Stimulated activated naive CD8-positive, alpha-beta T cell treated with anti-CD3 and anti-CD28 coated beads, Interleukin-15, amount 100 ng/mL, for 72 hours (primary cell): ENCODE results near the gene HTR2C.
"Not testable (repeated sequence)": the region's sequence is repeated elsewhere in the genome, so short reads cannot be mapped to it uniquely, and the experiment has no call there.

Experiments
- ATAC-seq: fragments of 150-1000 bp; cut with Tn5 transposase; 2 replicates; pipeline ENCODE4 v1.10.0; 2021; ENCODE audit warnings: mild to moderate bottlenecking, moderate library complexity
- DNase-seq, 2 donors: peaks; one replicate each; pipeline ENCODE4 v3.0.0; 2021 to 2022
- H3K27ac Mint-ChIP-seq, 2 donors: one replicate each; pipeline ENCODE4 v1.8.0; 2022; ENCODE audit warnings: mild to moderate bottlenecking in 2 of 2, mixed read lengths in 2 of 2, moderate library complexity in 2 of 2
- H3K27me3 Mint-ChIP-seq: one replicate; pipeline ENCODE4 v1.8.0; 2022; ENCODE audit warnings: mixed read lengths
- H3K4me1 Mint-ChIP-seq: one replicate; pipeline ENCODE4 v1.8.0; 2022; ENCODE audit warnings: mild to moderate bottlenecking, mixed read lengths
- H3K4me3 Mint-ChIP-seq, 2 donors: one replicate each; pipeline ENCODE4 v1.8.0; 2022; ENCODE audit warnings: mild to moderate bottlenecking in 2 of 2, mixed read lengths in 2 of 2, moderate library complexity in 1 of 2
- H3K9me3 Mint-ChIP-seq, 2 donors: one replicate each; pipeline ENCODE4 v1.8.0; 2022; ENCODE audit warnings: mixed read lengths in 2 of 2

The HTR2C gene

GRCh38 chrX:114583646-114584374 is at the start of gene HTR2C:
TSS of gene HTR2C (plus strand) at chrX:114584086. CDS start at chrX:114726937, 142,851 bp downstream.
- no peak within 1 kb of the TSS for H3K4me3 Mint-ChIP-seq
- no peaks in the 10 kb centered on the region for H3K4me1 Mint-ChIP-seq
- peaks cover 0 to 7% of the 10 kb centered on the region in 2 donors for H3K9me3 Mint-ChIP-seq
- DNase-seq = no peak
- no peak for ATAC-seq
- no peak within 1 kb of the TSS for H3K27ac Mint-ChIP-seq
- peaks cover 35% of the 10 kb centered on the region for H3K27me3 Mint-ChIP-seq

GRCh38 chrX:114580336-114580735 is 3.5 kb upstream of the HTR2C start:
- no peak overlapping the region for H3K4me3 Mint-ChIP-seq
- H3K27me3 Mint-ChIP-seq = peaks cover 35% of the 10 kb centered on the region
- no peak overlapping the region for H3K27ac Mint-ChIP-seq
- no peaks in the 10 kb centered on the region for H3K4me1 Mint-ChIP-seq
- DNase-seq = no peak
- H3K9me3 Mint-ChIP-seq = peaks cover 0 to 7% of the 10 kb centered on the region in 2 donors
- ATAC-seq = no peak

- no peak for DNase-seq
- peaks cover 35% of the 10 kb centered on the region for H3K27me3 Mint-ChIP-seq
- H3K4me3 Mint-ChIP-seq = no peak overlapping the region
- H3K27ac Mint-ChIP-seq = no peak overlapping the region
- peaks cover 0 to 7% of the 10 kb centered on the region in 2 donors for H3K9me3 Mint-ChIP-seq
- no peaks in the 10 kb centered on the region for H3K4me1 Mint-ChIP-seq
- ATAC-seq = no peak
Measured at GRCh38 chrX:114581528-114582263, 2.2 kb upstream of the HTR2C start.

GRCh38 chrX:114582264-114582632 is 1.6 kb upstream of the HTR2C start:
- Mint-ChIP-seq H3K4me3 (no peak overlapping the region), H3K27ac (no peak overlapping the region), H3K9me3 (peaks cover 0 to 7% of the 10 kb centered on the region in 2 donors), H3K4me1 (no peaks in the 10 kb centered on the region), H3K27me3 (peaks cover 35% of the 10 kb centered on the region)
- DNase-seq (no peak), ATAC-seq (no peak)

- H3K4me3 Mint-ChIP-seq = no peak overlapping the region
- ATAC-seq (no peak), DNase-seq (no peak)
- no peak overlapping the region for H3K27ac Mint-ChIP-seq
- peaks cover 35% of the 10 kb centered on the region for H3K27me3 Mint-ChIP-seq
- no peaks in the 10 kb centered on the region for H3K4me1 Mint-ChIP-seq
- H3K9me3 Mint-ChIP-seq = peaks cover 0 to 7% of the 10 kb centered on the region in 2 donors
Measured at GRCh38 chrX:114582698-114583395, 1.0 kb upstream of the HTR2C start.

- Mint-ChIP-seq H3K27ac (no peak overlapping the region), H3K27me3 (peaks cover 35% of the 10 kb centered on the region), H3K9me3 (peaks cover 0 to 7% of the 10 kb centered on the region in 2 donors), H3K4me1 (no peaks in the 10 kb centered on the region), H3K4me3 (no peak overlapping the region)
- DNase-seq (no peak), ATAC-seq (no peak)
Measured at GRCh38 chrX:114584375-114584943, 573 bp downstream of the HTR2C start.

- DNase-seq (no peak), ATAC-seq (no peak)
- peaks cover 35% of the 10 kb centered on the region for H3K27me3 Mint-ChIP-seq
- H3K4me1 Mint-ChIP-seq = no peaks in the 10 kb centered on the region
- no peak overlapping the region for H3K27ac Mint-ChIP-seq
- no peak overlapping the region for H3K4me3 Mint-ChIP-seq
- peaks cover 0 to 7% of the 10 kb centered on the region in 2 donors for H3K9me3 Mint-ChIP-seq
Measured at GRCh38 chrX:114584983-114585842, 1.3 kb downstream of the HTR2C start.

GRCh38 chrX:114591121-114591520 is 7.2 kb downstream of the HTR2C start:
- H3K9me3 Mint-ChIP-seq = no peaks in the 10 kb centered on the region
- DNase-seq (no peak), ATAC-seq (no peak)
- no peak overlapping the region for H3K27ac Mint-ChIP-seq
- no peak overlapping the region for H3K4me3 Mint-ChIP-seq
- H3K27me3 Mint-ChIP-seq = no peaks in the 10 kb centered on the region
- no peaks in the 10 kb centered on the region for H3K4me1 Mint-ChIP-seq

GRCh38 chrX:114599305-114599704 is 15.4 kb downstream of the HTR2C start:
- no peaks in the 10 kb centered on the region for H3K4me1 Mint-ChIP-seq
- ATAC-seq (no peak), DNase-seq (no peak)
- H3K9me3 Mint-ChIP-seq = no peaks in the 10 kb centered on the region
- H3K27ac Mint-ChIP-seq = no peak overlapping the region
- H3K4me3 Mint-ChIP-seq = no peak overlapping the region
- no peaks in the 10 kb centered on the region for H3K27me3 Mint-ChIP-seq

GRCh38 chrX:114599911-114600310 is 16.0 kb downstream of the HTR2C start:
- no peaks in the 10 kb centered on the region for H3K9me3 Mint-ChIP-seq
- H3K27ac Mint-ChIP-seq = no peak overlapping the region
- no peak for DNase-seq

GRCh38 chrX:114606619-114607018 is 22.7 kb downstream of the HTR2C start:
- not testable (repeated sequence) for H3K4me1 Mint-ChIP-seq, ATAC-seq, H3K27me3 Mint-ChIP-seq, H3K9me3 Mint-ChIP-seq, H3K27ac Mint-ChIP-seq, DNase-seq, H3K4me3 Mint-ChIP-seq

More at GRCh38 chrX:114599911-114600310, 16.0 kb downstream of the HTR2C start:
- H3K4me3 Mint-ChIP-seq = no peak overlapping the region
- no peaks in the 10 kb centered on the region for H3K27me3 Mint-ChIP-seq
- no peaks in the 10 kb centered on the region for H3K4me1 Mint-ChIP-seq
- no peak for ATAC-seq

- H3K9me3 Mint-ChIP-seq = no peaks in the 10 kb centered on the region
- H3K4me3 Mint-ChIP-seq = no peak overlapping the region
- no peaks in the 10 kb centered on the region for H3K4me1 Mint-ChIP-seq
- H3K27me3 Mint-ChIP-seq = no peaks in the 10 kb centered on the region
- peak in 1 of 2 donors; percentile 1 for DNase-seq
- ATAC-seq = no peak
- no peak overlapping the region for H3K27ac Mint-ChIP-seq
Measured at GRCh38 chrX:114611018-114611619, 27.2 kb downstream of the HTR2C start.

- H3K4me1 Mint-ChIP-seq = no peaks in the 10 kb centered on the region
- no peaks in the 10 kb centered on the region for H3K9me3 Mint-ChIP-seq
- H3K4me3 Mint-ChIP-seq = no peak overlapping the region
- ATAC-seq = no peak
- no peaks in the 10 kb centered on the region for H3K27me3 Mint-ChIP-seq
- no peak for DNase-seq
- H3K27ac Mint-ChIP-seq = no peak overlapping the region
Measured at GRCh38 chrX:114615765-114616164, 31.9 kb downstream of the HTR2C start.

- H3K27me3 Mint-ChIP-seq = no peaks in the 10 kb centered on the region
- H3K4me3 Mint-ChIP-seq = no peak overlapping the region
- H3K9me3 Mint-ChIP-seq = no peaks in the 10 kb centered on the region
- no peaks in the 10 kb centered on the region for H3K4me1 Mint-ChIP-seq
- H3K27ac Mint-ChIP-seq = no peak overlapping the region
- DNase-seq (no peak), ATAC-seq (no peak)
Measured at GRCh38 chrX:114619874-114620273, 36.0 kb downstream of the HTR2C start.
